OCI-LY1 (cell line): Measurements from ENCODE around the gene FNDC8.

Experiments
- CTCF ChIP-seq: fragments of 200-600 bp; sonication (generic), shearing (Covaris generic); IDR thresholded peaks from 2 replicates; pipeline ENCODE4 v1.5.1; 2017; ENCODE audit warnings: mild to moderate bottlenecking, antibody characterized with exemption, low read length, moderate library complexity, mixed read lengths
- EZH2 ChIP-seq: fragments of 200-600 bp; sonication (generic), shearing (Covaris generic); IDR thresholded peaks from 2 replicates; pipeline ENCODE4 v1.8.0; 2017; ENCODE audit warnings: borderline replicate concordance, mixed run types, mild to moderate bottlenecking, antibody characterized with exemption, low read length, moderate library complexity, mixed read lengths

GRCh38 chr17:35148144-35148543 is 26.7 kb downstream of the FNDC8 start:
- no peak for TF ChIP-seq CTCF
- TF ChIP-seq EZH2: no peak
